Loucy (cell line): Measurements from ENCODE around the gene COL27A1.

Source experiments
- H2AFZ ChIP-seq: fragments of 200-600 bp; sonication (generic); 2 replicates; pipeline ENCODE4 v1.6.0; 2016; ENCODE audit warnings: antibody characterized with exemption, mild to moderate bottlenecking, low read length, moderate library complexity
- H3F3A ChIP-seq: fragments of 200-600 bp; 2 replicates; pipeline ENCODE4 v1.6.0; 2016; ENCODE audit warnings: antibody characterized with exemption, low read depth, mild to moderate bottlenecking
- H3K27me3 ChIP-seq: fragments of 200-600 bp; sonication (generic); 2 replicates; pipeline ENCODE4 v1.6.1; 2014; ENCODE audit warnings: low read length, mild to moderate bottlenecking; ENCODE audit not compliant: insufficient read depth, poor library complexity, severe bottlenecking
- H3K36me3 ChIP-seq: fragments of 200-600 bp; sonication (generic); 2 replicates; pipeline ENCODE4 v1.6.1; 2016; ENCODE audit warnings: low read length; ENCODE audit not compliant: insufficient read depth
- H3K4me1 ChIP-seq: fragments of 200-600 bp; sonication (generic); 2 replicates; pipeline ENCODE4 v1.5.1; 2014; ENCODE audit warnings: low read length, mild to moderate bottlenecking; ENCODE audit not compliant: insufficient read depth, poor library complexity, severe bottlenecking
- H3K4me2 ChIP-seq: fragments of 200-600 bp; sonication (generic); 2 replicates; pipeline ENCODE4 v1.6.0; 2014; ENCODE audit warnings: antibody characterized with exemption, low read length, low read depth, mild to moderate bottlenecking; ENCODE audit not compliant: poor library complexity, severe bottlenecking
- H3K4me3 ChIP-seq: fragments of 200-600 bp; sonication (generic); 2 replicates; pipeline ENCODE4 v1.5.1; 2014; ENCODE audit warnings: low read length, mild to moderate bottlenecking, mixed read lengths; ENCODE audit not compliant: poor library complexity, severe bottlenecking
- H3K79me2 ChIP-seq: fragments of 200-600 bp; sonication (generic); 2 replicates; pipeline ENCODE4 v1.6.1; 2014; ENCODE audit warnings: low read length; ENCODE audit not compliant: insufficient read depth
- H3K9ac ChIP-seq: fragments of 200-600 bp; sonication (generic); 2 replicates; pipeline ENCODE4 v1.6.0; 2014; ENCODE audit warnings: mild to moderate bottlenecking, low read depth, low read length, moderate library complexity; ENCODE audit not compliant: poor library complexity, severe bottlenecking
- H3K9me2 ChIP-seq: fragments of 200-600 bp; sonication (generic); replicated peaks from 2 replicates; pipeline ENCODE4 v1.6.1; 2016; ENCODE audit warnings: low read depth, low read length, mixed read lengths
- H3K9me3 ChIP-seq: fragments of 200-600 bp; sonication (generic); 2 replicates; pipeline ENCODE4 v1.6.1; 2014; ENCODE audit warnings: mild to moderate bottlenecking, antibody characterized with exemption, low read length, low read depth; ENCODE audit not compliant: insufficient read depth
- H4K20me1 ChIP-seq: fragments of 200-600 bp; sonication (generic); 2 replicates; pipeline ENCODE4 v1.6.0; 2014; ENCODE audit warnings: antibody characterized with exemption, low read length, mild to moderate bottlenecking; ENCODE audit not compliant: insufficient read depth, poor library complexity, severe bottlenecking
- EZH2phosphoT487 ChIP-seq: fragments of 200-600 bp; IDR thresholded peaks from 2 replicates; pipeline ENCODE4 v1.6.1; 2018; ENCODE audit warnings: antibody characterized with exemption, mild to moderate bottlenecking, moderate library complexity, borderline replicate concordance
- TF ChIP-seq, protein P1 (sequence below): fragments of 200-600 bp; sonication (generic); conservative IDR thresholded peaks from 2 replicates; pipeline ENCODE4 v1.5.1; 2014; ENCODE audit warnings: mild to moderate bottlenecking, antibody characterized with exemption, low read length

COL27A1 gene

DNA sequence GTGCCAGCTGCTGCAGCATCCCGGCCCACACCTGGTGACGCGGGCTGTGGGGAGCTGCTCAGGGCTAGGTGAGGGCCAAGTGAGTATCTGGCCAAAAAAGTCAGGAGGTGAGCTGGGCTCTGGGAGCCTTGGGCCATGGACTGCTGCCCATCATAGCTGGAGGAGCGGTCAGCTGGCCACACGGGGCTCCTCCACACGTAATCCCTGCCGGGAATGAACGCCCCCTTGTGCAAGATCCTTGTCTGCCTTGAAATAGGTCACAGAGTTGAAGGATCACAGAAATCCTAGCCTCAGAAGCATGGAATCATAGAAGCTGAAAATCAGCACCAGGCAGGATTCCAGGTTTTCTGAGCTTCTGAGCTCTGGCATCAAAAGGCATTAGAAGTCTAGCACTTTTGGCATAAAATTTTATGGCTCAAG, 16.8 kb upstream of the COL27A1 start:
- H3K36me3 ChIP-seq, result no peaks in the 10 kb centered on the region

DNA sequence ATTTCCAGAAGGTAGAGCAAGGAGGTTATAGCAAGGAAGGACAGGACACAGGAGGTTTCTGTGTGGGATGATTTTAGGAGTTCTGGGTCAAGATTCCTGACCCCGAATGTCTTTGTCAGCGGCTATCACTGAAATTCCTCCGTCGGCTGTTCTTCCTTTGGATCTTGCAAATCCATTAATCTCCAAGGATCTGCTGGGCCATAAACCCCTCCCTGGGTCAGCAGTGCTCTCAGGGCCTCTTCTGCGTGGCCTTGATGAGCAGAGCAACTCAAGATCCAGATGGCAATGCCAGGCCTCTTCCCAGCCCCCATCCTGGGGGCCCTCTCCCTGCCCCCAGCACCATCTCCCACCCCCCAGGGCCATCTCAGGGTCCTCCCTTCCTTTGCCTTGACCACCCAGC, 16.3 kb upstream of the COL27A1 start:
- no peaks in the 10 kb centered on the region for H3K79me2 ChIP-seq
- H3F3A ChIP-seq, result no peaks in the 10 kb centered on the region
- H3K9ac ChIP-seq, result no peak overlapping the region
- no peak overlapping the region for H3K4me2 ChIP-seq
- no peaks in the 10 kb centered on the region for H3K36me3 ChIP-seq
- TF ChIP-seq, protein P1, sequence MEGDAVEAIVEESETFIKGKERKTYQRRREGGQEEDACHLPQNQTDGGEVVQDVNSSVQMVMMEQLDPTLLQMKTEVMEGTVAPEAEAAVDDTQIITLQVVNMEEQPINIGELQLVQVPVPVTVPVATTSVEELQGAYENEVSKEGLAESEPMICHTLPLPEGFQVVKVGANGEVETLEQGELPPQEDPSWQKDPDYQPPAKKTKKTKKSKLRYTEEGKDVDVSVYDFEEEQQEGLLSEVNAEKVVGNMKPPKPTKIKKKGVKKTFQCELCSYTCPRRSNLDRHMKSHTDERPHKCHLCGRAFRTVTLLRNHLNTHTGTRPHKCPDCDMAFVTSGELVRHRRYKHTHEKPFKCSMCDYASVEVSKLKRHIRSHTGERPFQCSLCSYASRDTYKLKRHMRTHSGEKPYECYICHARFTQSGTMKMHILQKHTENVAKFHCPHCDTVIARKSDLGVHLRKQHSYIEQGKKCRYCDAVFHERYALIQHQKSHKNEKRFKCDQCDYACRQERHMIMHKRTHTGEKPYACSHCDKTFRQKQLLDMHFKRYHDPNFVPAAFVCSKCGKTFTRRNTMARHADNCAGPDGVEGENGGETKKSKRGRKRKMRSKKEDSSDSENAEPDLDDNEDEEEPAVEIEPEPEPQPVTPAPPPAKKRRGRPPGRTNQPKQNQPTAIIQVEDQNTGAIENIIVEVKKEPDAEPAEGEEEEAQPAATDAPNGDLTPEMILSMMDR, result no peak
- no peak for TF ChIP-seq EZH2phosphoT487
- no peaks in the 10 kb centered on the region for H3K4me1 ChIP-seq
- H3K4me3 ChIP-seq, result no peak overlapping the region
- H3K9me2 ChIP-seq, result no peaks in the 10 kb centered on the region
- H4K20me1 ChIP-seq, result no peaks in the 10 kb centered on the region
- H3K27me3 ChIP-seq, result peaks cover 3% of the 10 kb centered on the region
- H3K9me3 ChIP-seq, result no peaks in the 10 kb centered on the region
- no peak overlapping the region for H2AFZ ChIP-seq

More for the DNA sequence above, 16.8 kb upstream of the COL27A1 start:
- peaks cover 3% of the 10 kb centered on the region for H3K27me3 ChIP-seq
- H3F3A ChIP-seq, result no peaks in the 10 kb centered on the region
- H3K4me2 ChIP-seq, result no peak overlapping the region
- H4K20me1 ChIP-seq, result no peaks in the 10 kb centered on the region
- no peaks in the 10 kb centered on the region for H3K9me2 ChIP-seq
- no peaks in the 10 kb centered on the region for H3K4me1 ChIP-seq
- H3K9me3 ChIP-seq, result no peaks in the 10 kb centered on the region
- no peaks in the 10 kb centered on the region for H3K79me2 ChIP-seq
- TF ChIP-seq, protein P1, result no peak
- TF ChIP-seq EZH2phosphoT487, result no peak
- no peak overlapping the region for H2AFZ ChIP-seq
- H3K9ac ChIP-seq, result no peak overlapping the region
- no peak overlapping the region for H3K4me3 ChIP-seq

DNA sequence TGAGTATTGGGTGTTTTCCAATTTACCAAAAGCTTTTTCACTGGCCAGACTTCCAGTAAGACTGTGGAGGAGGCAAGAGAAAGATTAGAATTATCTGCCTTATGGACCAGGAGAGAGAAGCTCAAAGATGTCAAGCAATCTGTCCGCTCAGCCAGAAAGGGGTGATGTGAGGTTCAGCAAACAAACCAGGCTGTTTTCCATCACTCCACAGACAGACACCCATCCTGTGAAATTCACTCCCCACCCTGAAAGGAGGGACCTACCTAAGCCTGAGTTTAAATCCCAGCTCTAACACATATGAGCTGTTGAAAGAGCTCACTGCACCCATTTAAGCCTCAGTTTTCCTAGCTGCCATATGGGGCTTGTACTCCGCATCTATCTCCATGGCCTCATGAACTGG, 14.9 kb upstream of the COL27A1 start:
- H3K9me3 ChIP-seq, result no peaks in the 10 kb centered on the region
- no peaks in the 10 kb centered on the region for H3F3A ChIP-seq
- no peaks in the 10 kb centered on the region for H3K79me2 ChIP-seq
- TF ChIP-seq, protein P1, result no peak
- TF ChIP-seq EZH2phosphoT487, result no peak
- no peaks in the 10 kb centered on the region for H3K9me2 ChIP-seq
- H4K20me1 ChIP-seq, result no peaks in the 10 kb centered on the region
- no peak overlapping the region for H3K4me3 ChIP-seq
- no peak overlapping the region for H3K4me2 ChIP-seq
- H3K36me3 ChIP-seq, result no peaks in the 10 kb centered on the region
- H3K27me3 ChIP-seq, result peaks cover 3% of the 10 kb centered on the region
- no peaks in the 10 kb centered on the region for H3K4me1 ChIP-seq
- H3K9ac ChIP-seq, result no peak overlapping the region
- no peak overlapping the region for H2AFZ ChIP-seq
